ENCODE results near the gene SLAMF1. TPM values are rescaled to one million over a fixed set of nuclear protein-coding genes. Genes with fewer than 3 reads are reported as not detected.
A peak's percentile ranks its signal among the peaks of the same experiment; 100 is the strongest.

Gene SLAMF1
- total RNA-seq, 4 donors from 2014 or later: 1.5 to 18.0 (median 1.5) TPM

- TF ChIP-seq CTCF (IDR thresholded peaks at IDR 0.05): no peak
- ATAC-seq (ENCODE audit: low FRiP score) (no peak), DNase-seq (ENCODE audit: low spot score) (no peak)
These were observed 33.0 kb upstream of the SLAMF1 start for GRCh38 chr1:160679893-160680292.

- ATAC-seq (ENCODE audit: low FRiP score): no peak
- DNase-seq (ENCODE audit: low spot score): no peak
- no peak for TF ChIP-seq CTCF (IDR thresholded peaks at IDR 0.05)
These were observed 30.2 kb upstream of the SLAMF1 start for GRCh38 chr1:160676869-160677597.

- ATAC-seq (ENCODE audit: low FRiP score) (peak; percentile 68), DNase-seq (ENCODE audit: low spot score) (no peak)
- no peak for TF ChIP-seq CTCF (IDR thresholded peaks at IDR 0.05)
These were observed 29.0 kb upstream of the SLAMF1 start for GRCh38 chr1:160675641-160676410.

GRCh38 chr1:160674415-160674814 is 27.6 kb upstream of the SLAMF1 start:
- ATAC-seq (ENCODE audit: low FRiP score): no peak
- no peak for TF ChIP-seq CTCF (IDR thresholded peaks at IDR 0.05)
- DNase-seq (ENCODE audit: low spot score): no peak

- peak; percentile 48 for ATAC-seq (ENCODE audit: low FRiP score)
- no peak for DNase-seq (ENCODE audit: low spot score)
- no peak for TF ChIP-seq CTCF (IDR thresholded peaks at IDR 0.05)
These were observed 26.2 kb upstream of the SLAMF1 start for GRCh38 chr1:160672789-160673695.

- ATAC-seq (ENCODE audit: low FRiP score): no peak
- no peak for DNase-seq (ENCODE audit: low spot score)
- no peak for TF ChIP-seq CTCF (IDR thresholded peaks at IDR 0.05)
These were observed 25.0 kb upstream of the SLAMF1 start for GRCh38 chr1:160671603-160672517.
